Measurements from ENCODE around the gene ZNF705A.

DNA sequence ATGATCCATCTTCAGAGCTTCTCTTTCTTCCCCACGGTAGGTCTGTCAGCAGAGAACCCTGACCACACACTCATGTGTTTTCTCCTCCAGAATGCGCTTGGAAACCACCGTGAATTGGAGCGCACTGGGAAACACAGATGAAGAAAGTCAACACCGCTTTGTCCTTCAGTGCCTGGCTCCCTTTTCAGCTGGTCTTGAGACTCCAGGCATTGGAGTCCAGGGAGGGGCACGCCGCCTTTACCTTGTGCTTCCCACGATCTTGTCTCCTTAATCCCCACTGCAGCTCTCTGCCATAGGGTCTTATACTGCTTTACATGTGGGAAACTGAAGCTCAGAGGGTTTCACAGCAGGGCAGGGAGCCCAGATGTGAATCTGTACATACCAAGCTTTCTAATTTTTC lies 69.5 kb downstream of the ZNF705A start:
- TF ChIP-seq, protein P1, sequence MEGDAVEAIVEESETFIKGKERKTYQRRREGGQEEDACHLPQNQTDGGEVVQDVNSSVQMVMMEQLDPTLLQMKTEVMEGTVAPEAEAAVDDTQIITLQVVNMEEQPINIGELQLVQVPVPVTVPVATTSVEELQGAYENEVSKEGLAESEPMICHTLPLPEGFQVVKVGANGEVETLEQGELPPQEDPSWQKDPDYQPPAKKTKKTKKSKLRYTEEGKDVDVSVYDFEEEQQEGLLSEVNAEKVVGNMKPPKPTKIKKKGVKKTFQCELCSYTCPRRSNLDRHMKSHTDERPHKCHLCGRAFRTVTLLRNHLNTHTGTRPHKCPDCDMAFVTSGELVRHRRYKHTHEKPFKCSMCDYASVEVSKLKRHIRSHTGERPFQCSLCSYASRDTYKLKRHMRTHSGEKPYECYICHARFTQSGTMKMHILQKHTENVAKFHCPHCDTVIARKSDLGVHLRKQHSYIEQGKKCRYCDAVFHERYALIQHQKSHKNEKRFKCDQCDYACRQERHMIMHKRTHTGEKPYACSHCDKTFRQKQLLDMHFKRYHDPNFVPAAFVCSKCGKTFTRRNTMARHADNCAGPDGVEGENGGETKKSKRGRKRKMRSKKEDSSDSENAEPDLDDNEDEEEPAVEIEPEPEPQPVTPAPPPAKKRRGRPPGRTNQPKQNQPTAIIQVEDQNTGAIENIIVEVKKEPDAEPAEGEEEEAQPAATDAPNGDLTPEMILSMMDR (IDR thresholded peaks at IDR 0.05; ENCODE audit: low read depth, low read length, poor library complexity, severe bottlenecking) = no peak
- TF ChIP-seq EZH2phosphoT487 (IDR thresholded peaks at IDR 0.05; ENCODE audit: borderline replicate concordance, low read length) = no peak
